Uterus (tissue), 4 donors: ENCODE results near the gene ZDHHC22. TPM values are rescaled to one million over a fixed set of nuclear protein-coding genes. Genes with fewer than 3 reads are reported as not detected.

Experiments
- DNase-seq, 2 donors: peaks; one replicate each; pipeline ENCODE4 v3.0.0-alpha.2; 2019 to 2020
- H3K27ac ChIP-seq, 2 donors: fragments of 200-600 bp; sonication (generic); 1 replicate in 1 of 2; 2 replicates in 1 of 2; pipeline ENCODE4 v1.5.1; 2016 to 2018
- H3K27me3 ChIP-seq, 2 donors: fragments of 200-600 bp; sonication (generic); one replicate each; pipeline ENCODE4 v1.5.1; 2018 to 2019; ENCODE audit warnings: control low read depth in 1 of 2
- H3K36me3 ChIP-seq, 2 donors: fragments of 200-600 bp; sonication (generic); one replicate each; pipeline ENCODE4 v1.5.1; 2019; ENCODE audit warnings: control low read depth in 1 of 2
- H3K4me1 ChIP-seq, 2 donors: fragments of 200-600 bp; sonication (generic); one replicate each; pipeline ENCODE4 v1.5.1; 2018 to 2019; ENCODE audit warnings: control low read depth in 1 of 2
- H3K4me3 ChIP-seq, 2 donors: fragments of 200-600 bp; sonication (generic); 1 replicate in 1 of 2; 2 replicates in 1 of 2; pipeline ENCODE4 v1.5.1; 2018 to 2019; ENCODE audit warnings: mild to moderate bottlenecking in 1 of 2
- H3K9me3 ChIP-seq, 2 donors: fragments of 200-600 bp; sonication (generic); one replicate each; pipeline ENCODE4 v1.5.1; 2019; ENCODE audit warnings: control low read depth in 1 of 2
- POLR2A ChIP-seq, 2 donors: fragments of 450-650 bp; IDR thresholded peaks; one replicate each; pipeline ENCODE4 v1.6.1; 2016; ENCODE audit warnings: antibody characterized with exemption in 2 of 2, mild to moderate bottlenecking in 1 of 2, moderate library complexity in 1 of 2
- intact Hi-C: fragments of 100-400 bp; cut with DNase I; formaldehyde crosslinking; loops from one replicate; pipeline ENCODE4 v1.15.1; 2023; ENCODE audit warnings: low total_unique reads
- total RNA-seq, 4 donors: library from RNA; depleted of rRNA in 3 of 4; stranded (reverse); fragments of >200 nt in 3 of 4; gene quantifications; one replicate each; pipeline versions ENCODE4 v1.1.0 to v1.2.4, GENCODE V29; 2014 to 2023
- TF ChIP-seq, protein P1 (sequence below), 4 experiments: fragments of 200-600 bp in 2 of 4; fragments of 450-650 bp in 2 of 4; sonication (generic) in 2 of 4; IDR thresholded peaks; one replicate each; pipeline ENCODE4 v1.5.1; 2016 to 2019; ENCODE audit warnings: antibody characterized with exemption in 4 of 4, mild to moderate bottlenecking in 2 of 4, moderate library complexity in 1 of 4
- donor health status: DM: yes; HTN: yes; CAD: no.

Gene ZDHHC22
- total RNA-seq, 4 donors from 2014 or later, result not detected

DNA sequence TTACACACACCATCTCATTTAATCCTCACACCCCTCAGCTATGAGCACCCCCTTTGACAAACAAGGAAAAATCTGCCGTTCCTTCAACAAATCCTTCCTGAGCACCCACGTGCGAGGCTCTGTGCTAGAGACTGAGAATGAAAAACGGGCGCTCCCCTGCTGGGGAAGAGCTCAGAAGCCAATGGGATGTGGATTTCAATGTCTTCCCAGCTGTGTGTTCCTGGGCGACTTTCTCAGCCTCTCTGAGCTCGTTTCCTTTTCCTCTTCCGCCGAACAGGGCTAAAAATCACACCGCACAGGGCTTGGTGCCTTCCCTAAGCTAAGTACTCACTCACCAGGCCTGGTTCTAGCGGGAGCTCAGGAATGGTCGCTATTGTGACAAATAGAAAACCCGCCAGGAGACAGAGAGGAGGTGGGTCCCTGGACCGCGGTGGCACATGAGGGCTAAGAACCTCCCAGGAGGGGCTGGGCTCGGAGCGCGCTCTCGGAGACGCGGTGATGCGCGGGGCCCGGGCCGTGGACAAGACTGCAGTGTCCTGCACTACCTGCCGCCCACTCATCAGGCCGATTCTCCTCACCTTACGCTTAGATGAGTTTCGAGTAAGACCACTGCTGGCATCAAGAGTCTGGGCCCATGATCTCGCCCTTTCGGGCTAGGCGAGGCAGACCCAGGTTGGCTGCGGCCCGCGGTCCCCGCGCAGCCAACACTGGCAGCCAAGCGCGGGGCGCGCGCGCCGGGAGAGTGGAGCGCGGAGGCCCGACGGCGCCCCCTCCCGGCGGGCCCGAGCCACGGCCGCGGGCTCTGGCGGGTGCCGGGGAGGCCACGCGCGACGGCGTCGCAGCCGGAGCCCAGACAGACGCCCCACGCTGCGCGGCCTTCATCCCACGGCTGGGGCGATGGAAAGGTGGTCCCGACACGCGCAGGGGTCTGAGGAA is 17.0 kb downstream of the ZDHHC22 start:
- H3K36me3 ChIP-seq, result no peaks in the 10 kb centered on the region
- intact Hi-C loops, result no loop called here
- TF ChIP-seq POLR2A (IDR thresholded peaks at IDR 0.05), result no peak
- TF ChIP-seq, protein P1, sequence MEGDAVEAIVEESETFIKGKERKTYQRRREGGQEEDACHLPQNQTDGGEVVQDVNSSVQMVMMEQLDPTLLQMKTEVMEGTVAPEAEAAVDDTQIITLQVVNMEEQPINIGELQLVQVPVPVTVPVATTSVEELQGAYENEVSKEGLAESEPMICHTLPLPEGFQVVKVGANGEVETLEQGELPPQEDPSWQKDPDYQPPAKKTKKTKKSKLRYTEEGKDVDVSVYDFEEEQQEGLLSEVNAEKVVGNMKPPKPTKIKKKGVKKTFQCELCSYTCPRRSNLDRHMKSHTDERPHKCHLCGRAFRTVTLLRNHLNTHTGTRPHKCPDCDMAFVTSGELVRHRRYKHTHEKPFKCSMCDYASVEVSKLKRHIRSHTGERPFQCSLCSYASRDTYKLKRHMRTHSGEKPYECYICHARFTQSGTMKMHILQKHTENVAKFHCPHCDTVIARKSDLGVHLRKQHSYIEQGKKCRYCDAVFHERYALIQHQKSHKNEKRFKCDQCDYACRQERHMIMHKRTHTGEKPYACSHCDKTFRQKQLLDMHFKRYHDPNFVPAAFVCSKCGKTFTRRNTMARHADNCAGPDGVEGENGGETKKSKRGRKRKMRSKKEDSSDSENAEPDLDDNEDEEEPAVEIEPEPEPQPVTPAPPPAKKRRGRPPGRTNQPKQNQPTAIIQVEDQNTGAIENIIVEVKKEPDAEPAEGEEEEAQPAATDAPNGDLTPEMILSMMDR (IDR thresholded peaks at IDR 0.05), result peak; percentile 21 to 84 (median 66)
- peak overlapping the region; percentile 28 to 44 for H3K4me3 ChIP-seq
- no peak overlapping the region for H3K27ac ChIP-seq
- H3K27me3 ChIP-seq, result no peaks in the 10 kb centered on the region
- peaks cover 0 to 8% of the 10 kb centered on the region in 2 donors for H3K4me1 ChIP-seq
- peak in 1 of 2 donors; percentile 46 for DNase-seq
- no peaks in the 10 kb centered on the region for H3K9me3 ChIP-seq

DNA sequence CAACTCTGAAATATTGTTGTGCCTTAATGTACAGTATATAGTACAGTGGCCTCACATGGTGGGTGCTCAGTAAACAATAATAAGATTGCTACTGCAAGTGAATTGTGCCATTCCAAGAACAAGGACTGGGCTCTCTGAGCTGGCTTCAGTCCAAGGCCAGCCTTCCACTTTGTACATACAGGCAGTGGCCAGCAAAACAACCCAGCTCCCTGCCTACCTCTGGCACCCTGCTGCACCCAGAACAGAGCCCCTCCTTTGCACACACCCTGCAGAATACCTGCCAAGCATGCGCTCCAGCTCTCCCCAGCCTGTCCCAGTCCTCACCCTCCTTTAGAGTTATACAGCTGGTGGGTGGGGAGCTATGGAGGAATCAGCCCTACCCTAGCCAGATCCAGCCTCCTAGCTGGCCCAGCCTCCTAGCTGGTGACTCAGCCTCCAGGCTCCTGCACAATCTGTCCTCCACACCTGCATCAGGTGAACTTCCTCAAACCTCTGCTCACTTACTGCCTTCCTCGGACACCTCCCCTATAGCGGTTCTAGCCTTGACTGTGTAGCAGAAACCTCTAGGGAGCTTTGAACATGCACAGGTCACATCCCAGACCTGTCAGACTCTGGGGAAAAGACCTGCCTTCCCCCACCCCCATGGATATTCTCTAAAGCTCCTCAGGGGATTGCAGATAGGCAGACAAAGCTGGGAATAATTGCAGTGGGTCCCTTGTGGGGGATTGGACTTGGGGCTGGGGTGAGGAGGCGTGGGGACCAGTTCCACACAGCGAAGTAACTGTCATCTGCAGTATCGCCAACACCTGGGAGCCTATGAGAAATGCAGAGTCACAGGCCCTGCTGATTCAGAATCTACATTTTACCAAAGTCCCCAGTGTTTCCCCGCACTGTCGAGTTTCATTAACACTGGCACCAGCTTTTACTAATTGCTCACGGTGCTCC is 17.9 kb downstream of the ZDHHC22 start:
- H3K4me1 ChIP-seq, result peaks cover 0 to 8% of the 10 kb centered on the region in 2 donors
- intact Hi-C loops, result no loop called here
- no peak overlapping the region for H3K4me3 ChIP-seq
- no peaks in the 10 kb centered on the region for H3K9me3 ChIP-seq
- TF ChIP-seq, protein P1 (IDR thresholded peaks at IDR 0.05), result no peak
- TF ChIP-seq POLR2A (IDR thresholded peaks at IDR 0.05), result no peak
- H3K27ac ChIP-seq, result no peak overlapping the region
- no peak for DNase-seq
- no peaks in the 10 kb centered on the region for H3K27me3 ChIP-seq
- H3K36me3 ChIP-seq, result no peaks in the 10 kb centered on the region

DNA sequence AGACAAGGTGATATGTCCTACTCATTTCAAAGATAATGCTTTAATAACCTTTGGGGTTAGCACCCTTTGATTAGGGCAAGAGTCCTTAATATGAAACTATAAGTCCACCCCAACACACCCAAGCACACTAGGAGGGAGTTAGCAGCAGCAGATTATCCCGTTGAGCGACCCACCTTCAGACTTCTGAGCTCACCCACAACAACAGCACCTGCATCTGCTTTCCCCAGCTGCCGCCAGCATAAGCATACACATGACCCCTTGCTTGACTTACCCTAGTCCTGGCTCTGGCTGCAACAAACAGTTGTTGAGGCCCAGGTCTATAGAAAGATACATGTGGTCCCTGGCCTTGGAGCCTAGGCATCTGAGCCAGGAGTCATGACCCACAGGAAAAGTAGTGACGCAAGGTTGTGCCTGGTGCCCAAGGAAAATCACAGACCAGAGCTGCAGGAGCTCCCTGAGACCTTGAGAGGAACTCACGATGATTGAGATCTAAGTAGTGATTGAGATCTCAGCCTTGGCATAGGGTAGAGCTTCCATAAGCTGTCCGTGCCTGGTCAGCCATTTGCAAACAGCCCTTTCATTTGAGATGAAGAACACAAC is 19.0 kb downstream of the ZDHHC22 start:
- no peak for DNase-seq
- H3K4me1 ChIP-seq, result peaks cover 0 to 8% of the 10 kb centered on the region in 2 donors
- no peak overlapping the region for H3K27ac ChIP-seq
- H3K4me3 ChIP-seq, result no peak overlapping the region
- H3K27me3 ChIP-seq, result no peaks in the 10 kb centered on the region
- H3K9me3 ChIP-seq, result no peaks in the 10 kb centered on the region
- no peaks in the 10 kb centered on the region for H3K36me3 ChIP-seq
- TF ChIP-seq, protein P1 (IDR thresholded peaks at IDR 0.05), result no peak
- TF ChIP-seq POLR2A (IDR thresholded peaks at IDR 0.05), result no peak
- intact Hi-C loops, result no loop called here

DNA sequence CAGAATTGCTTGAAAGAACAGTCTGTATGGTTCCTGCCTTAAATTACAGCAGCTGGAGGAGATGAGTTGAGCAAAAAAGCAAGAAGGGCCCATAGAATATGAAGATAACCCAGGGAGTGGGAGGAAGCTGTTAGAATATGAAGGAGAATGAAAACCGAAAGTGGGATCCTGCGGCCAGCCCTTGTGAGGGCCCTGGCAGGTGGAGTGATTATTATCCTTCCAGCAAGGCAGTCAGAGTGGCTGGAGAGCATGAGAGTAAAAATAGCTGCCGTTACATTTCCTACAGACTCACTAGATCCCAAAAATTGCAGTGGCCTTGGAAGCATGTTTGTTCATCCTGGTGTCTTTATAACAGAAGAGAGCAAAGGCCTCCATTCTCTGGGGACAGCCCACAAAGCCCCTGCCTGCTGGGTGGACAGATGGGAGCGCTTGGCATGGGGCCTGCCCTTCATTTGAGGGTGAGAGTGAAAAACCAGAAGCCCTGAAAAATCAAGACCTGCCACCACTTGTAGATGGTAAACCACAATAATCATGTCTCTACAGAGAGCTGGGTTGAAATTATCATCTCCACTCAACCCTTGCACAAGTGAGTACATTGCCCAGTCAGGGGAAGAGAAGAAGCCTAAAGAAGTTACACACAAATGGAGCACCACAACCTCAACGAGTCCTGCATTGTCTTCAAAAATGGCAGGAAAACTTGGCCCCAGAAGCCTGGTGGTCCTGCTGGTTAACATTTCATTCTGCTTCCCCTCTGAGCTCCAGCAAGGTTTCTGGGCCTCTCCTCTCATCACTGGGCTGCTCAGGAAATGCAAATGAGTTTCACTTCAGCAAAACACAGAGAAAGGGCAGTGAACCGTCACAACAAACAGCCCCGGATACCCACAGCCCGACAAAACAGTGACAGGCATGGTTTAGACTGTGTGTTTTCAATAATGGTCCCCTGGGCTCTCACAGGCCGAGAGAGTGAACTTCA is 20.5 kb downstream of the ZDHHC22 start:
- intact Hi-C loops, result no loop called here
- no peak overlapping the region for H3K4me3 ChIP-seq
- peak overlapping the region; percentile 2 to 34 for H3K27ac ChIP-seq
- no peaks in the 10 kb centered on the region for H3K27me3 ChIP-seq
- DNase-seq, result peak in 1 of 2 donors; percentile 55
- TF ChIP-seq, protein P1 (IDR thresholded peaks at IDR 0.05), result no peak
- no peak for TF ChIP-seq POLR2A (IDR thresholded peaks at IDR 0.05)
- no peaks in the 10 kb centered on the region for H3K36me3 ChIP-seq
- no peaks in the 10 kb centered on the region for H3K9me3 ChIP-seq
- H3K4me1 ChIP-seq, result peaks cover 0 to 8% of the 10 kb centered on the region in 2 donors
